ENCODE results near the gene TTLL12.

DNA sequence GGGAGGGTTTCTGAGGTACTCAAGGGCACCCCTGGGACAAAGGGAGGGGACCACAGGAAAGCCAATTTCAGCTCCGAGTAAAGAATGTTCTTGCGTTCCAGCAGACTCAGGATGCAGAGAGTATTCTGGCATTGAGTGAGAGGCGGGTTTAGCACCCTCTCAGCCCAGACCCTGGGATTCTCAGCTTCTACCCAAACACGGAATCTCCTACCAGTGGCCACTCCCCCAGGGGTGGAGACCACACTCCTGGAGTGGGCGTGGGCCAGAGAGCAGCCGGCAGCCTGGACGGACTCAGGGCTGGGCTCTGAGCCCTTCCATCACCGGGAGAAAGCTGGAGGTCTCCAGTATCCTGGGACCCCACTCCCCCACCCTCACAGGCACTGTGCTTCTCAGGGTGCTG lies 26.1 kb upstream of the TTLL12 start:
- TF ChIP-seq, protein P1, sequence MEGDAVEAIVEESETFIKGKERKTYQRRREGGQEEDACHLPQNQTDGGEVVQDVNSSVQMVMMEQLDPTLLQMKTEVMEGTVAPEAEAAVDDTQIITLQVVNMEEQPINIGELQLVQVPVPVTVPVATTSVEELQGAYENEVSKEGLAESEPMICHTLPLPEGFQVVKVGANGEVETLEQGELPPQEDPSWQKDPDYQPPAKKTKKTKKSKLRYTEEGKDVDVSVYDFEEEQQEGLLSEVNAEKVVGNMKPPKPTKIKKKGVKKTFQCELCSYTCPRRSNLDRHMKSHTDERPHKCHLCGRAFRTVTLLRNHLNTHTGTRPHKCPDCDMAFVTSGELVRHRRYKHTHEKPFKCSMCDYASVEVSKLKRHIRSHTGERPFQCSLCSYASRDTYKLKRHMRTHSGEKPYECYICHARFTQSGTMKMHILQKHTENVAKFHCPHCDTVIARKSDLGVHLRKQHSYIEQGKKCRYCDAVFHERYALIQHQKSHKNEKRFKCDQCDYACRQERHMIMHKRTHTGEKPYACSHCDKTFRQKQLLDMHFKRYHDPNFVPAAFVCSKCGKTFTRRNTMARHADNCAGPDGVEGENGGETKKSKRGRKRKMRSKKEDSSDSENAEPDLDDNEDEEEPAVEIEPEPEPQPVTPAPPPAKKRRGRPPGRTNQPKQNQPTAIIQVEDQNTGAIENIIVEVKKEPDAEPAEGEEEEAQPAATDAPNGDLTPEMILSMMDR (IDR thresholded peaks at IDR 0.05; ENCODE audit: low read length), result no peak
- no peak for TF ChIP-seq EZH2 (IDR thresholded peaks at IDR 0.05; ENCODE audit: borderline replicate concordance, low read length)

Data from OCI-LY1 (cell line).